DMS114 treated with DMSO at 0.1 percent for 48 hours (cell line): ENCODE measurements around the gene THOC5.

Experiments used
- DNase-seq: peaks from one replicate; lab custom pipeline; 2025; ENCODE audit not compliant: unreplicated experiment; lab: John Stamatoyannopoulos, UW

THOC5 gene

GRCh38 chr22:29478326-29479276 is 75.0 kb downstream of the THOC5 start:
- no peak for DNase-seq

GRCh38 chr22:29477723-29478318 is 75.7 kb downstream of the THOC5 start:
- no peak for DNase-seq

GRCh38 chr22:29476116-29476515 is 77.4 kb downstream of the THOC5 start:
- DNase-seq, result no peak

GRCh38 chr22:29475550-29475949 is 78.0 kb downstream of the THOC5 start:
- no peak for DNase-seq

DNA sequence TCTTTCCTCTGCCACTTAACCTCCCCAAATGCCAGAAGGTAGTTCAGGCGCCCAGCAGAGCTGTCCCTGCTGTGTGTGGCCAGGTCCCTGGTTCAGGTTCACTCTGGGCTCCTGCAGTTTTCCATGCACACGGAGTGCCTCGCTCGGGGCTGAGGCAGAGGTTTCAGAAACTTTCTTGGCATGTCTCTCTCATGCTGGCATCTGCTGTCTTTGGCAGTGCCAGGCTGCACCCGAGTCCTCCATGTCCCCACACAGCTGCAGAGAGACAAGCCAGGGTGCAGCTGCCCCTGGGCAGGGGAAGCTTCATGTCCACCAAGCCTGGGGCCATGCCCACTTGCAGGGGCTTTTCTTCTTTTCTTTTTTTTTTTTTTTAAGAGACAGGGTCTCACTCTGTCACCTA is 80.6 kb downstream of the THOC5 start:
- DNase-seq, result no peak

DNA sequence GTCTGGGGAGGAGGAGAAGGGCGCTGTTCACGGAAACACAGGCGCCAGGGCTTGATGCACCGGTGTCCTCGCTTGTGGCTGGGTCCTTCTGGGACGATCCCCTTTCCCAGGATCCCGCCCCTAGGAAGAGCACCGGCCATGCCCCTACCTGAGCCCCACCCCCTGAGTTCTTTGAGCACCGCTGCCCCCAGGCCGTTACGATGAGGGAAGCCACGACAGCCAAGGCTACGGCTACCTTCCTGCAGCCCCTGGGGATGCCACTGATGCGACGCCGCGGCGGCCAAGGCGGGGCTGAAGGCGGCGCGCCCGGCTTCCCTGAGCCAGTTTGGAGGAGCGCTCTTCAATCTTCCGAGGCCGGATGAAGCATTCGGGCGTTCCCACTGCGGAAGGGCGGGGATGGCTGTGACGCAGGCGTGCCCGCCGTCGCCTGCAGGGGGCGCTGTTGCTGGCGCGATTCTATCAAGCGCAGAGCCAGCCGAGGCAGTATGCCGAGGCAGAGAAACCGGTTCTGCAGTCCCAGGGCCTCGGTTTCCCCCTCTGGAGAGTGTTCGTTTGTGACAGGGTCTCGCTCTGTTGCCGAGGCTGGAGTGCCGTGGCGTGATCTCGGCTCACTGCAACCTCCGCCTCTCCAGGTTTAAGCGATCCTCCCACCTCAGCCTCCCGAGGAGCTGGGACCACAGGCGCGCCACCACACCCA is 83.2 kb downstream of the THOC5 start:
- DNase-seq, result no peak

- DNase-seq, result no peak
These were observed 83.8 kb downstream of the THOC5 start for GRCh38 chr22:29469755-29470154.

DNA sequence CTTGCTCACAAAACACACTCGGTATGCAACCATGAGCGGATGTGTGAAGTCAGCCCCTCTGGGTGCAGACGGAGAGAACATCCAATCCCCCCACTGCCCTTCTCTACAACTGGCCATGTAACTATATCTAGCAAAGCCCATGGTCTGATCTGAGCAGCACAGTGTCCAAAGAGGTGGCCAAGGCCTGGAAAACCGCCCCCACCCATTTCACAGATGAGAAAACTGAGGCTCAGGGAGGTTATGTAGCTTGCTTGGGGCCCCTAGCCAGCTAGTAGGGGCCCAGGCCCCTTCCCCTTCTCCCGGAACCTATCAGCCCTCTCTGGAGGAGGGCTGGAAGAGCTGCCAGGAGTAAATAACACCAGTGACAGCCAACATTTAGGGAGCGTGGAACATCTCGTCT is 89.0 kb downstream of the THOC5 start:
- no peak for DNase-seq

DNA sequence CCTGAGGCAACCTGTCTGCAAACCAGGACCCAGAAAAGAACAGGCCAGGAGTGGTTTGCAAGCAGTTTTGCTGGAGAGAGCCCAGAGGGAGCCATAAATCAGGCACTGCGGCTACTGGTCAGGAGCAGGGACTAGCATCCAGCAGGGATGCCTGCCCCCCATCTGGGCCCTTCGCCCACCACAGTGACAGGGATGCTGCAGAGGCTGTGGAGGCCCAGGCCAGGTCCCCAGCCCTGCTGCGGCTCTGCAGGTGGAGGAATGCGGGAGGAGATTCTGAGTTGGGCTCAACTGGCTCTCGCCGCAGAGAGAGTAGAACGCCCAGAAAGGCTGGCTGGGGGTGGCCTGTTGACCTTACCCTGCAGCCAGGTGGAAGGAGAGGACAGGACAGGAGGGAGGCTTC is 89.9 kb downstream of the THOC5 start:
- no peak for DNase-seq

DNA sequence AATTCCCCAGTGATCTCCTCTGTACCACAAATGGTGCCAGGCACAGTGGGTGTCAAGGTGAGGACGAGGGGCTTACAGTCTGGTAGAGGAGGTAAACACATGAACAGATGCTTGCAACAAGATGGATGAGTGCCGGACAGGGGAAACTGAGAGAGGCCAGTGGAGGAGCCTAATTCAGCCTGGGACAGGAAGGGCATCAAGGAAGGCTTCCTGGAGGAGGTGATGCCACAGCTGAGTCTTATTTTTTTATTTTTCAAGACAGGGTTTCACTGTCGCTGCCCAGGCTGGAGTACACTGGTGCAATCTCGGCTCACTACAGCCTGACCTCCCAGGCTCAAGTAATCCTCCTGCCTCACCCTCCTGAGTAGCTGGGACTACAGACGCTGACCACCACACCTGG is 92.3 kb downstream of the THOC5 start:
- DNase-seq, result no peak

GRCh38 chr22:29459773-29460172 is 93.8 kb downstream of the THOC5 start:
- no peak for DNase-seq

DNA sequence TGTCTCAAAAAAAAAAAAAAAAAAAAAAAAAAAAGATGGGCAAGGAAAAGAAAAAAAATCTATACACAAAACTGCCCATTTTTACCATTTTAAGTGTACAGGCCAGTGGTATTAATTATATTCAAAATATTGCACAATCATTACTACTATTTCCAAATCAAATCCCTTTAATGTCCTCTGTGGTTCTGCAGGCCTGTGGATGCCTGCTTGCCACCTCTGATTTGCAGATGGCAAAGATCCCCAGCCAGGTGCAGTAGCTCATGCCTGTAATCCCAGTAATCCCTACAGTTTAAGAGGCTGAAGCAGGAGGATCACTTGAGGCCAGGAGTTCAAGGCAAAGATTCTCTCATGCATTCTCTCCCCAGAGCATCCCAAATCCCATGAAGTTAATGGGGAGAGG is 95.0 kb downstream of the THOC5 start:
- no peak for DNase-seq

GRCh38 chr22:29457730-29458129 is 95.8 kb downstream of the THOC5 start:
- DNase-seq, result peak; percentile 17

DNA sequence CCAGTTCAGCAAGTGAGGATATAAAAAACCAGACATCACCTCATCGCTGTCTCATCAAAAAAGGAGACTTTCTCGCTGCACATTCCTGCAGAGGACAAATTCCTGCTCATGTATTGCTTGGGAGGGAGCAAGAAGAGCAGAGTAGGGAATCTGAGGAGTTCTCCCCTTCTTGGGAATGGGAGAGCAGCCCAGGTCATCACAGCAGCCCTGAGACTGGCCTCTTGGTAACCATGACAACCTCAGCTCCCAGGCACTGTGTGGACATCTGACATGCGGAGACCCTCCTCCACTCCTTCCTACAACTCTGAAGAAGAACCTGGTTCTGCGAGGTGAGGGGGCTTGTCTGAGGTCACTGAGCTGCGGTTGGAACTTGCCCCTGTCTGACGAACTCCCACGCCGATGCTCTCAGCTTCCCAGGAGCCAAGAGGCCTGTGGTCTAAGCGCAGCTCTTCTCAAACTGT is 97.3 kb downstream of the THOC5 start:
- DNase-seq, result no peak
